ENCODE results near the gene OPRL1.
A peak's percentile ranks its signal among the peaks of the same experiment; 100 is the strongest.

Gene OPRL1

DNA sequence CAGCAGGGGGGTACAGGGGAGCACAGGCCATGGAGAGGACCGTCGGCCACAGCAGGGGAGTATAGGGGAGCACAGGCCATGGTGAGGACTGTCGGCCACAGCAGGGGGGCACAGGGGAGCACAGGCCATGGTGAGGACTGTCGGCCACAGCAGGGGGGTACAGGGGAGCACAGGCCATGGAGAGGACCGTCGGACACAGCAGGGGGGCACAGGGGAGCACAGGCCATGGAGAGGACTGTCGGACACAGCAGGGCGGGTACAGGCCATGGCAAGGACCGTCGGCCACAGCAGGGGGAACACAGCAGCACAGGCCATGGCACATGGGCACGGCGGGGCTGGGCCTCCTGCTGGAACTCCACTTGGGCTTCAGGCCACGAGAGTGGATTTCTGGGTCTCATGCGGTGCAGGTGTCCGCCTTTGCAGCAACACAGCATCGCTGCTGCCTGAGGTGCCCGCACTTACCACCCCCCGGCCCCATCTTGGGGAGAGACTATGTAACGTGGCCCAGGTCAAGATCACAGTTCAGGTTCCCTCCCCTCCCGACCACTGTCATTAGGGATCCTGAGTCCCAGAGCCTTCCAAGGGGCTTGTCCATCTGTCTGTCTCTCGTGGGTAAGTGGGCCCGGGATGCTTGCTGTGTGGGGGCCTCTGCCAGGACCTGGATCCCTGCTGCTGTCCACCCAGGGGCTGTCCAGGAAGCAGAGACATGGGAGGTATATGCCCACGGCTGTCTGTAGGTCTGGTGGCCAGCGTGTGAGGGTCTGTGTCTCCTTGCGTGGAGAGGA is 25.0 kb downstream of the OPRL1 start:
- DNase-seq (ENCODE audit: low spot score), result no peak

DNA sequence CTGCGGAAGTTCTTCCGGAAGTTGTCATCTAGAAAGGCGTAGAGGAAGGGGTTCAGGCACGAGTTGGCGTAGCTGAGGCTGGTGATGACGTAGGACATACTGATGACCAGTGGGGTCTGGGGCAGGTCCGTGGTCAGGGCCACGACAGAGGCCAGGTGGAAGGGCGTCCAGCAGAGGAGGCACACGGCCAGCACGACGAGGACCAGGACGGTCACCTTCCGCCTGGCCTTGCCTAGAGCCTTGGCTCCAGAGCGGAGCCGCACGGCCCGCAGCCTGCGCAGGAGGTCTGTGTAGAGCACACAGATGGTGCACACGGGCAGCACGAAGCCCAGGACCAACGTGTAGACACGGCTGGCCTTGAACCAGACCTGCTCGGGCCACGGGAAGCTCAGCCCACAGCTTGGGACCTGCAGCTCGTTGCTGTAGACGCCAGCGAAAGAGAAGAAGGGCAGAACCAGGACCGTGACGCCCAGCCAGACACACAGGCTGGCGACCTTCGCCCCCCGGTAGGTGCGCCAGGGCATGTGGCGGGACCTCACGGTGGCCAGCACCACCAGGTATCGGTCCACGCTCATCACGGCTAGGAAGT is 26.1 kb downstream of the OPRL1 start:
- DNase-seq (ENCODE audit: low spot score), result no peak

DNA sequence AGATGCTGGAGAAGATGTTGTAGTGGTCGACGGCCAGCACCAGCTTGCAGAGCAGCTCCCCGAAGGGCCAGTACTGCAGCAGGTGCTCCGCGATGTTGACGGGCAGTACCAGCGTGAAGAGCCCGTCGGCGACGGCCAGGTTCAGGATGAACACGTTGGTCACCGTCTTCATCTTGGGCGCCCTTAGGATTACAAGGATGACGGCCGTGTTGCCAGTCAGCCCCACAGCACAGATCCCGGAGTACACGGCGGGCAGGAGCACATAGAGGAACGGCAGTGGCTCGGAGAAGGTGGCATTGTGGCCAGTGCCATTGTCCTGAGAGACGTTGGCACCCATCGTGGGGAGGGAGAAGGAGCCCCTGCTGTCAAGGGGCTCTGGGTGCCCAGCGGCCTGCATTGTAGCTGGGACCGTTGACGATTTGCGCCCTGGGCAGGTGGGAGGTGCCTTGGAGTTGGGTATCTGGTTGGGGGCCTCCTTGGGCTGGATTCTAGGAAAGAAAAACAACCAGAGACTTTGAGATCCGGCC is 26.6 kb downstream of the OPRL1 start:
- no peak for DNase-seq (ENCODE audit: low spot score)

DNA sequence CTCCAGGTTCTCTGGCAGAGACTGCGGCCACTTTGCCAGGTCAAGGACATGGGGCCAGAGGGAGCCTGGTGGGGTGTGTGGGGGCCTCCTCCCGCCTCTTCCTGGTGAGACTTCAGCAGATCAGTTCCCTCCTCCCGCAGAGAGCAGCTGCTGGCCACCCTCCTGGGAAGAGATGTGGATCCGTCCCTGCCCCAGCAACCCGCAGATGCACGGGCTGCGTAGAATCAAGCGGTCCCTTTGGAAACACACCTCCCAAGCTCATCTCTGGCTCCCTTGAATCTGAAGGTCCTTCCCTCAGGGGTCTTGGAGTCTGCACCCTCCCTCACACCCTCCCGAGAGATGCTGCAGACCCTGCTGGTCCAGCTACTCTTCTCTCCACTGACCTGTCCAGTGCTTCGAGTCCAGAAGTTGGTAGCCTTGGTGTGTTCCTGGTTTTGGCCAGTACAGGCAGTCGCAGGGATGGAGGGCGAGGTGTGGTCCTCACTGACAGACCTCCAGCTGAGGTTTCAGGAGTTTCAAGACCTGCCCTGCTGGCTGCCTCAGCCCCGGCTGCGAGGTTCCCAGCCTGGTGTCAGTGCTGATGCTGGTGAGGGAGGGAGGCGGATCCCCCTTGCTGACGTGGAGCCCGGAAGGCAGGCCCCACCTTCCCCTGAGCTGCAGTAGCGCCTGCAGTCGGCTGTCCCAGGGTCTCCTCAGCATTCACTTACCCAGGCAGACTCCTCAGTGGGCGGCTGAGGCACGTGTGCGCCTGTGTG is 27.3 kb downstream of the OPRL1 start, which contains the start of gene NPBWR2:
NPBWR2 (minus strand) TSS at position 585 of the 755 bp plus-strand sequence. CDS start 734 bp downstream, outside the sequence.
- peak; percentile 79 for DNase-seq (ENCODE audit: low spot score)

DNA sequence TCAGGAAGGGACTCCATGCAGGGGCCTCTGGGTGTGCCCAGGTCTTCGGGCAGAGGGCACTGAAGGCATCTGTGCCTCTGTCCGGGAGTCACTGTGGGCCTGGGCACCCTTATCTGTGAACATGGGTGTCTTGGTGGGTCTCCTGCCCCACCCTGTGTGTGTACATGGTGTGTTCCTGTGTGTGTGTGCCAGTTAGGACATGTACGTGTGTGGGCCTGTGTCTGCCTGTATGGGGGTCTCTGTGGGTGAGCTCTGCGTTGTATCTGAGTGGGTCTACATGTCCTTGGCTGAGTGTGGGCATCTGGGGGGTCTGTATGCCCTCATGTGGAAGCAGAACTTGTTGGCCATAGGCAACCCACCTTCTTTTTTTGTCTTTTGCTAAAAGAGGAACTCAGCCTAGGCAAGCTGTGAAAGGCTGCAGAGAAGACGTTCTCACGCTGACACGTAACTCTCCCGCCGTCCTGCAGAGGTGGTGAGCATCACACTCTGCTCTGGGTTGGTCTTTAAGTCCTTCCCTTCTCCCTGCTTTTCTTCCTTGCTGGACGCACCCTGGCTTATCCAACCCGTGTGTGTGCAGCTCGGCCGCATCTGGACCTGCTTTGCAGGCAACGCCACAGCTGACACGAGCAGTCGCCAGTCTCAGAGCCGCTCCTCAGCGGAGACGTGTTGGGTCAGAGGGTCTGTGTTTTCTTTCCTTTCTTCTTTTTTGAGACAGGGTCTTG is 28.0 kb downstream of the OPRL1 start:
- peak; percentile 70 for DNase-seq (ENCODE audit: low spot score)

DNA sequence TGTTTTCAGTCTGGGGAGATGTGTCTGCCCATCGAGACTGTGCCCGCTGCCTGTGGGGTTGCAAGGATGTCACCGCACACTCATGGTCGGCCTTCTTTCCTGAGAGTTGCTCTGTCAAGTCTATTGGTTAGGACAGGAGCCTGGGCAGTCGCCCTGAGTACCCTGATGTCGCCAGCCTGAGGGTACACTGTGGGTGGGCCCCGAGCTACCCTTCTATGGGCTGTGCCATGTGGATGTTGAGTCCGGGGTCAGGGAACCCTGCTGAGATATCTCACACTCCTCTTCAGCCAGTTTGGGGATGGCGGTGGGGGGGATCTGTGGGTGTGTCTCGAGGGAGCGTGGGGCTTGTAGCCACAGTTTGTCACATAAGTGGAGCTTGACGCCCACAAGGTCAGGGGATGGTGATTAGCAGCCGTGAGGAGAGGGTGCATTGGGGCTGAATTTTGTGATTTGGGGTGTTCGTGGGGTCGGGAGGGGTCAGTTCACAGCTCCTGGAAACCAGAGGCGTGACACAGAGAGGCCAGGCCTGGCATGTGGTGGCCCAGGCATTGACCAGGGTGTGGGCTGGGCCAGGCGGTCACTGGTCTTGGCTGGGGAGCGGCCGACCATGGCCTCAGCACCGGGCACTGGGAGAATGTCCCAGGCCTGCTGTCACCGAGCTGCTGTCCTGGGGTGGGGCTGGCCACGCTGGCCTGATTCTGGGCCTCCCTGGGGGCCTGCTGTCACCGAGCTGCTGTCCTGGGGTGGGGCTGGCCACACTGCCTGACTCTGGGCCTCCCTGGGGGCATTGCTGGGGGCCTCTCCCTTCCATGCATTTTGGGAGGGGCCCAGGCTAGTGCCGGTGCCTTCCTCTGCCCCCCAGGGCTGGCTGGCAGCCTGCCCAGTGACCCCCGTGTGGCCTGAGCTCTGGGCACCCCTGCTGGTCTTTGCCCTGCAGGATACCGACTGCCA is 29.1 kb downstream of the OPRL1 start:
- DNase-seq (ENCODE audit: low spot score), result no peak

DNA sequence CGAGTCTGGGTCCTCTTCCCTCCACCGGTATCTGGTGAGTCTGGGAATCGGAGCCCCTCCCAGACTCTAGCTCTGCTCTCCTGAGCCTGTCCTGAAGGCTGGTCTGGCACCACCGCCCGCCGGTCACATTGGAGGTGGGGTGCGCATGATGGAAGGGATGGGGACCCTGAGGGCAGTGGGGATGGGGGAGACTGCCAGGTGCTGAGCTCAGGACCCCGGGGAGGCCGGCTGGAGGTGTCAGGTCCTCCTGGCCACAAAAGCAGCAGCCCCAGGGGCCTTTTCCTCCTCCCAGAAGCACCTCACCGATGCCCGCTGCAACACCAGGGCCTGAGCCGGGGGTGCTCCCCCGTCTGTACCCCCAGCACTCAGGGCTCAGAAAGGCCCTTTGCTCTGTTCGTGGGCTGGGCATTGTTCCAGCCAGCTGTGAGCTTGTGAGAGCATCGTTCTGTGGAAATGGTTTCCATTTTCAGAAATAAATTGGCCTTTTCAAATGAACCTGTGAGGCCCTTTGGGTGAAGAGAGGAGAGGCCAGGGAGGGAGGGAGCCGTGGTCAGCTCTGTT is 30.0 kb downstream of the OPRL1 start:
- no peak for DNase-seq (ENCODE audit: low spot score)

DNA sequence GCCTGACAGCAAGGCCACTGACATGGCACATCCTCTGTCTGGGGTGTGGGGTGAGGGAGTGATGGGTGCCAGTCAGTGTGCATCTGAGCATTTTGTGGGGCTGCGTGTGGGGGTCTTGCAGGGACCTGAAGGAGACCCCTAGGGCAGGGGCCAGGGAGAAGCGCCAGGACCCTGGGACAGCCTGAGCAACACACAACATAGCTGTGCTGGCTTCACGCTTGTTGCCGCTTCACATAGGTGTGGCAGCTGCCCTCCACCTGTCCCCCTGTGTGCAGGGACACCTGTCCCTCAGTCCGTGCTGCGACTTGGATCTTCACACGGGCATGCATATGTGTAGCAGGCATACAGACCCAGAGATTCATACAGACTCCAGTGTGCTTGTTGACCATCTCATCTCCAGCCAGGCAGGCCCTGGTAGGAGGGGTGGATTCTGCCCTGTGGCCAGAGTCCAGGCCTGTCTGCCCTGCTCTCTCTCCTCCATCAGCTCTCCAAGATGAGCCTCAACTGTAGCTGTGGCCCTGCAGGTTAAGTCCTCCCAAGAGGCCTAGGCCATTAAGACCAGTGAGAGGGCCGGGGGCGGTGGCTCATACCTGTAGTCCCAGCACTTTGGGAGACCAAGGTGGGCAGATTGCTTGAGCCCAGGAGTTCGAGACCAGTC is 30.7 kb downstream of the OPRL1 start:
- DNase-seq (ENCODE audit: low spot score), result no peak

DNA sequence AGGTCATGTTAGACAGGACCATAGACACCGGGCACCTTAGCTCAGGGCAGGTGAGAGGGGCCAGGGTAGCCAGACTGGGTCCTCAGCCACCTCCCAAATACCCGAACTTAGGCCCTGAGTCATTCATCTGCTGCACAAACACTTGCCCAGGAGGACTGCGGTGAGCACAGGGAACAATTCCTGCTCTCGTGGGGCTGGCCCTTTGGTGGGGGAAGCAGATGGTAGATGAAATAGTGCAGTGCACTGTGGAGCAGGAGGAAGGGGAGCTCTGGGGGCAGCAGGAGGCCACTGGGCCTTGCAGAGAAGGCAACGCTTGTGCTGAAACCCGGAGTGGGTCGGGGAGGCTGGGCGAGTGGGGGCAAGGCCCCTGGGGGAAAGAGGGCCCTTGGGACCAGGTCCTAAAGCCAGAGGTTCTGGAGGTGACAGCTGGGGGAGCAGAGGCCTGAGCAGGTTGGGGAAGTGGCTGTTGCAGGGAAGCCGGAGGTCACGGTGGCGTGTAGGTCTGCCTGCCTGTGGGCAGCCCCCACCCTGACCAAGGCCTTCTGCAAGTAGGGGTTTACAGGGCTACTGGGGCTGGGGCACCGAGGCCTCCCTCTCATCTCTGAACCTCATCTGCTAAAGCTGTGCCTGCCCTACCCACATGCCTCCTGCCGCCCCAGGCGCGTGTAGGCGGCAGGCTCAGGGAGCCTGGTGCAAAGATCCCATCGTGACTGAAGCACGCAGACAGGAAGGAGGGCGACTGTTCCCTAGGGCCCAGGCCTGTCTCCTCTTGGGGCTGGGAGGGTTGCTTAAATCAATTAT is 32.2 kb downstream of the OPRL1 start:
- DNase-seq (ENCODE audit: low spot score), result no peak

DNA sequence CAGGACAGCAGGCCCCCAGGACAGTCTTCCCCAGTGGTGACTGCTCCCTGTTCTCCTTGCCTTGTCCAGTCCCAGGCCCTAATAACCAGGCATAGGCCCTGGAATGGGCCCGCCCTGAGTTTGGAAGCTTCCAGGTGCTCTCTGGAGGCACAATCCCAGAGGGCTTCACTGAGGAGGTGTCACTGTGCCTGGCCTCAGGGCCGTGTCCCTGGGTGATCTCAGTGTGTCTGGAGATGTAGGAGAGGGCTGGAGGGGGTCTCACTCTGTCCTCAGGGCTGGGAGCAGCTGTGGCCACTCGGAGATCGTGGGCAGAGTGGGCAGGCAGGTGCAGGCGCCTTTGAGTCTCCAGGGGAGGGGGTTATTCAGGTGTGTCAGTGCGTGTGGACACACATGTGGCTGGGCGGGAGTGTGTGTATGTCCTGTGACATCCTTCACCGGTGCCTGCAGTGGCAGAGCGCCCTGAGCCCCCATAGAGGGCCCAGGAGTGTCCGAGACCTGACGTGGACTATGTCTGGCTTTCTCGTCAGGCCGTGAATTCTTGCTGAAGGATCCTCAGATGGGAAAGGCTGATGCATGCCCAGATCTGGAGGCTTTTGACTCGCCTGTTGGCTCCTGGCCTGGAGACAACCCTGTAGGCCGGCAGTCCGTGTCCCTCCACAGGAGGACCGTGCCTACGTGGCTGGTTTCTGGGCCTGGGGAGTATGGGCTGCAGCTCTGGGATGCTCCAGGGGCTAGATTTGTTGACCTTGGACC is 33.0 kb downstream of the OPRL1 start:
- no peak for DNase-seq (ENCODE audit: low spot score)

DNA sequence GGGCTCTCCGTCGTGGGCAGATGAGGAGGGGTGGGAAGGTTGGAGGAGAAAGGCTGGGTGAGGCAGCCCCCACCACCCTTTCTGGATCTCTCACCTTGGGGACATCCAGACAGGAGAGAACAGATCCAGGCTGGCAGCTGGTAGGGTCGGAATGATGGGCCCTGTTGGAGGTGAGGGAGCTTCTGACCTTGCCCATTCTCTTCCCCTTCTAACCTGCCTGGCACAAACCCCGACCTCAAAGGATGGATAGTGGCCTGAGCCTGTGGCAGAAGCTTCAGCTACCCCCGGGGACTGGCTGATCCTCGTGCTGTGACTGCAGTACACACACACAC is 33.5 kb downstream of the OPRL1 start:
- no peak for DNase-seq (ENCODE audit: low spot score)

DNA sequence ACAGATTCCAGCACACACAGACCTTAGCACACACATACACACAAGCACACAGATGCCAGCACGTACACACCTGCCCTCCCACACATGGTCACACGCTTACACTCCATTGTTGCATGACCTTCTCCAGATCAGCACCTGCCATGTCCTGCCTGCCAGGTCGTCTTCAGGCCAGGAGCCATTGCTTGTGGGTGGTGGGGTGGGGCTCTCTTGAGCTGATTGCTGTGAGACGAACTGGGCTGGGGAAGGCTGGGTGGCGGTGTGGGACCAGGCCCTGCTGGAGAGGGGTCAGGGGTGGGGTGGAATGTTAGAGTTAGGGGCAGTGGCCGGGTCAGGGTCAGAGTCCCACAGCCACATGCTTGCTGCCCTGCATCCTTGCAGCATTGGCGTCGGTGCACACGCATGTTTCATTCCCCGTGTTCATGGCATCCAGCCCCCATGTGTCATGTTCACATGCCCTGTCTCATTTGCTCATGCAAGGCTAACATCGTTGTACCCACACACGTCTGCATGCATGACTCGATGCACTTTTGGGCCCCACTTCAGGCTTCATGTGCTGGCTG is 34.0 kb downstream of the OPRL1 start:
- DNase-seq (ENCODE audit: low spot score), result no peak

DNA sequence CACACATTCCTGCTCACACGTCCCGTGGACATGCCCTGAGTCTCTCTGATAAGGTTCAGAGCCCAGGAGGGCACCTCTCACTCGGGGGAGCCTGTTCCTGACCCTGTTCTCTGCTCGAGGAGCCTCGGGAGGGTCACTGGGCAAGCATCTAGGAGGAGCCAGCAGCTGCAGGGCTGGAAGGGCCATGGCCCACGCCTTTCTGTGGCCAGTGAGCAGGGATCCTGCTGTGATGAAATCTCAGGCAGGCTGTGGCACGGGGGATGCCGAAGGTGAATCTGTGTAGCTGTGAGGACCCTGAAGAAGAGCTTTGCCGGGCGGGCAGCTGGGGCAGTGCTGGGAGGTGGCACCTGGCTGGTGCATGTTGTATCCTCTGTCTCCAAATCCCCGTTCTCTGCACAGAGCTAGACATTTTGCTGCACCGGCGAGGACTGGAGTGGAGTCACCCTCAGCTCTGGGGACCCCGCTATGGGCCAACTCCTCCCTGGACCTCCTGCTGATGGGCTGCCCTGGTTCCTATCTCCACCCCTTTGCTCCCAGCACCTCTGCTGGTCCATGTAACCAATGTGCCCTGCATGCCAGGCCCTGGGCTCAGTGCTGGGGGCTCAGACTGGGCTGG is 34.6 kb downstream of the OPRL1 start:
- no peak for DNase-seq (ENCODE audit: low spot score)

DNA sequence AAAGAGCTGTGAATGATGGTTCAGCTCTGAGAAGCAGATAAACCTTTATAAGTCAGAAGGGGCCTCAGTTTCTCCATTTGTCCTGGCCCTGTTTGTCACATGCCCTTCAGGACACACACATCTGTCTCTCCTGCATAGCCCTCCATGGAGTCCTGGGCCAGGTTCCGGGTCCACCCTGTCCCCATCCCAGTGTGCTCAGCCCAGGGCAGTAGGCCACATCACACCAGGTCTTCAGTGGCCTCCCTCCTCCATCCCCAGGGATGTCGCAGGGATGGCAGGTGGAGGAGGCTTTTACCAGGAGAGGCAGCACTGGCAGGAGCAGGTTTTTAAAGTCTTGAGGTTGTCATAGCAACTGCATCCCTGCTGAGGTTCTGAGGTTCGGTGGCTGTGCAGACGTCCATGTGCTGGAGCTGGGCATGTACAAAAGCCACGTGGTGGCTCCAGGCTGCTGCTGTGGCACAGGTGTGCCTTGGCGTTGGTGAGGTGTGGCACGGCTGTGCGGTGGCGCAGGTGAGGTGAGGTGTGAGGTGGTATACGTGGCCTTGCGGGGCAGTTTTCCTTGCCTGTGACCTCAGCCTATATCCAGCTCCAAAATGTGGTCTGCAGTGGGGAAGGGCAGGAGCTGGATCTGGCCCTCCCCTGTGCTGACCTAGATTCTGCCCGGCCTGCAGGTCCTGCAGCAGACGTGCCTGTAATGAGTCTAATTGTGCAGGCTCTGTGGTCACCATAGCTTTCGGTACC is 35.5 kb downstream of the OPRL1 start:
- DNase-seq (ENCODE audit: low spot score), result no peak

DNA sequence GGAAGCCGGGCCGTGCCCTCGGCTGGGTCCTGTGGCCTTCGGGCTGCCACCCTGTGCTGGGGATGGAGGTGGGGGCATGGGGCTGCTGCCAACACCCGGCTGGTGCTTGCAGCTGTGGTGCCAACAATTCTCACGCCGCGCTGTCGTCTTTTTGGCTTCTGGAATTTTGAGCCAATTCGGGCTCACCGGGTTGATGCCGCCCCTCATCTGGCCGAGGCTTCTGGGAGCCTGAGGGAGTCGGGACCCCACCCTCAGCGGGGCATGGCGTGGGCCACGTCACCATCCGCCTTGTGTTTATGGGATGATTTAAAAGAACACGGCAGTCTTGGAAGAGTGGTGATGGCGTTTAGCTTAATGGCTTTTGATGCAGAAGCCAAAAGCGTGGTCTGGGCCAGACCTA is 36.1 kb downstream of the OPRL1 start:
- DNase-seq (ENCODE audit: low spot score), result no peak

DNA sequence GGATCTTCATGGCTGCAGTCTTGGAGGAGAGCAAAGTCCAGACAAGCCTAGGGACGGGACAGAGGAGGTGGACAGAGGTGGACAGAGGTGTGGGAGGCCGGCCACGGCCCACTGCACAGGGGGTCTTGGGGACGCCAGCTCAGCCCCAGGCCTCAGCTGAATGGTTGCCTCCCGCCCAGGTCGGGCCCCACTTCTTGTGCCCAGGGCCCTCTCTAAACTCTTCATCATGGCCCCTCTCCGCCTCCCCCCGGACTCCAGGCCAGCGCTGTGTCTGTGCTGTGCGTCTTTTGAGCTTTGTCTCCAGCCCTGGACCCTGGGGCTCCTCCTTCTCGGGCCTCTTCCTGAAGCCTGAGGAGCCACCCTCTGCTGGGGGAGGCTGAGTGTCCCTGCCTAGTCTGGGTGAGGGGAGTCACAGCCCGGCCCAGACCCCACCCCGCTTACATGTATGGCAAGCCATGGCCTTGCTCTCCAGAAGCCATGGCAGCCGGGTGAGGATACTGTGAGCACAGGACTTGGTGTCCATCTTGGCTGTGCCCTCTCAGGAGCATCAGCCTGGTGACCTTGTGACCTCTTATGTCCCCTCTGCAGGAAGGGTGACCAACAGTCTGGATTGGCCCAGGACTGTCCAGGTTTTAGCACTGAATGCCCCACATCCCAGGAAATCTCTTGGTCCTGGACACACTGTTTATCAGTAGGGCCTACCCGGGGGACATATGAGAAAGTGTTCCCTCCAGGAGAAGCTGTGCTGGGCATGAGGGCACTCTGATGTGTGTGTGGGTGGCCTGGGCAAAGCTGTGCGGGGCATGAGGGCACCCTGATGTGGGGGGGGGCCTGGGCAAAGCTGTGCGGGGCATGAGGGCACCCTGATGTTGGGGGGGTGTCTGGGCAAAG is 36.9 kb downstream of the OPRL1 start:
- DNase-seq (ENCODE audit: low spot score), result no peak

Data from NAMALWA (cell line).